GM12878 (cell line): ENCODE measurements around the gene OR2A42.
"Not testable (repeated sequence)": the region's sequence is repeated elsewhere in the genome, so short reads cannot be mapped to it uniquely, and the experiment has no call there.

ENCODE experiments used
- EP300 ChIP-seq, 2 experiments: fragments of 150-350 bp in 1 of 2; IDR thresholded peaks; 2 replicates each; pipeline ENCODE4 v1.6.1; 2011 to 2012; ENCODE audit warnings: low read depth in 2 of 2, low read length in 2 of 2, borderline replicate concordance in 1 of 2, improper control_type of control experiment in 1 of 2, inconsistent platforms in 1 of 2; ENCODE audit not compliant: control insufficient read depth in 1 of 2
- JUND ChIP-seq: IDR thresholded peaks from 2 replicates; pipeline ENCODE4 v1.6.1; 2012; ENCODE audit warnings: low read depth, mild to moderate bottlenecking, low read length, improper control_type of control experiment, moderate library complexity
- SIX5 ChIP-seq: IDR thresholded peaks from 2 replicates; pipeline ENCODE4 v1.6.1; 2011; ENCODE audit warnings: mild to moderate bottlenecking, low read depth, low read length, moderate library complexity; ENCODE audit not compliant: severe bottlenecking
- TF ChIP-seq, protein P1 (sequence below): IDR thresholded peaks from 2 replicates; pipeline ENCODE4 v1.6.1; 2012; ENCODE audit warnings: low read depth, low read length, improper control_type of control experiment
- TF ChIP-seq, protein P2 (sequence below): IDR thresholded peaks from 2 replicates; pipeline ENCODE4 v1.6.1; 2011; ENCODE audit warnings: mild to moderate bottlenecking, low read depth, low read length, moderate library complexity; ENCODE audit not compliant: insufficient replicate concordance
- TF ChIP-seq, protein P3 (sequence below), 3 experiments: IDR thresholded peaks in 2 of 3; conservative IDR thresholded peaks in 1 of 3; 2 replicates each; pipeline ENCODE4 v1.5.1; 2011; ENCODE audit warnings: low read depth in 3 of 3, low read length in 3 of 3, mild to moderate bottlenecking in 3 of 3, control low read depth in 2 of 3, moderate library complexity in 2 of 3, inconsistent platforms in 1 of 3, mixed read lengths in 1 of 3; ENCODE audit not compliant: control insufficient read depth in 2 of 3, insufficient read depth in 1 of 3; ENCODE audit errors: extremely low read depth in 1 of 3

DNA sequence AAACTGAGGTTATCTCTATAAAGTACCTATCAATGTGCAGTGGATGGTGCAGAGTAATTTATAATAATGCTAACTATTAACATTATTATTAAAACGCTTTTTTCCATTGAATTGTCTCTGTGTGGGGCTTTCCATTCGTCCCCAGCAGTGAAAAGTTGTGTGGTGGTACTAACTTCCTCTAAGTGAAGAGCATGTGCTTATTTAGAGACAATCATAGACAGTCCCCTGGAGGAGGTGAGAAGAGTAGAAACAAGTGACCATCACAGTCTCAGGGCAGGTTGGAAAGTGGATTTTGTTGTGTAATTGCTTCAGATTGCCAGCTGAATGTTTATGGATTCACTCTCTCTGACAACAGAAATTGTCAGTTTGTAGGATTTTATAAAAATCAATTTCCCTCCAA lies 8.4 kb downstream of the OR2A42 start:
- TF ChIP-seq SIX5; EP300 (IDR thresholded peaks at IDR 0.05; ENCODE audit: borderline replicate concordance in 1 of 2, control insufficient read depth in 1 of 2, low read depth in 2 of 2, low read length in 2 of 2); JUND: not testable (repeated sequence)
- TF ChIP-seq, protein P1, sequence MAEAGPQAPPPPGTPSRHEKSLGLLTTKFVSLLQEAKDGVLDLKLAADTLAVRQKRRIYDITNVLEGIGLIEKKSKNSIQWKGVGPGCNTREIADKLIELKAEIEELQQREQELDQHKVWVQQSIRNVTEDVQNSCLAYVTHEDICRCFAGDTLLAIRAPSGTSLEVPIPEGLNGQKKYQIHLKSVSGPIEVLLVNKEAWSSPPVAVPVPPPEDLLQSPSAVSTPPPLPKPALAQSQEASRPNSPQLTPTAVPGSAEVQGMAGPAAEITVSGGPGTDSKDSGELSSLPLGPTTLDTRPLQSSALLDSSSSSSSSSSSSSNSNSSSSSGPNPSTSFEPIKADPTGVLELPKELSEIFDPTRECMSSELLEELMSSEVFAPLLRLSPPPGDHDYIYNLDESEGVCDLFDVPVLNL = not testable (repeated sequence)
- TF ChIP-seq, protein P2, sequence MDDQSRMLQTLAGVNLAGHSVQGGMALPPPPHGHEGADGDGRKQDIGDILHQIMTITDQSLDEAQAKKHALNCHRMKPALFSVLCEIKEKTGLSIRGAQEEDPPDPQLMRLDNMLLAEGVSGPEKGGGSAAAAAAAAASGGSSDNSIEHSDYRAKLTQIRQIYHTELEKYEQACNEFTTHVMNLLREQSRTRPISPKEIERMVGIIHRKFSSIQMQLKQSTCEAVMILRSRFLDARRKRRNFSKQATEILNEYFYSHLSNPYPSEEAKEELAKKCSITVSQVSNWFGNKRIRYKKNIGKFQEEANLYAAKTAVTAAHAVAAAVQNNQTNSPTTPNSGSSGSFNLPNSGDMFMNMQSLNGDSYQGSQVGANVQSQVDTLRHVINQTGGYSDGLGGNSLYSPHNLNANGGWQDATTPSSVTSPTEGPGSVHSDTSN = not testable (repeated sequence)
- TF ChIP-seq, protein P3, sequence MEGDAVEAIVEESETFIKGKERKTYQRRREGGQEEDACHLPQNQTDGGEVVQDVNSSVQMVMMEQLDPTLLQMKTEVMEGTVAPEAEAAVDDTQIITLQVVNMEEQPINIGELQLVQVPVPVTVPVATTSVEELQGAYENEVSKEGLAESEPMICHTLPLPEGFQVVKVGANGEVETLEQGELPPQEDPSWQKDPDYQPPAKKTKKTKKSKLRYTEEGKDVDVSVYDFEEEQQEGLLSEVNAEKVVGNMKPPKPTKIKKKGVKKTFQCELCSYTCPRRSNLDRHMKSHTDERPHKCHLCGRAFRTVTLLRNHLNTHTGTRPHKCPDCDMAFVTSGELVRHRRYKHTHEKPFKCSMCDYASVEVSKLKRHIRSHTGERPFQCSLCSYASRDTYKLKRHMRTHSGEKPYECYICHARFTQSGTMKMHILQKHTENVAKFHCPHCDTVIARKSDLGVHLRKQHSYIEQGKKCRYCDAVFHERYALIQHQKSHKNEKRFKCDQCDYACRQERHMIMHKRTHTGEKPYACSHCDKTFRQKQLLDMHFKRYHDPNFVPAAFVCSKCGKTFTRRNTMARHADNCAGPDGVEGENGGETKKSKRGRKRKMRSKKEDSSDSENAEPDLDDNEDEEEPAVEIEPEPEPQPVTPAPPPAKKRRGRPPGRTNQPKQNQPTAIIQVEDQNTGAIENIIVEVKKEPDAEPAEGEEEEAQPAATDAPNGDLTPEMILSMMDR (IDR thresholded peaks at IDR 0.05 in 2 of 3, conservative IDR thresholded peaks at IDR 0.05 in 1 of 3; ENCODE audit: control insufficient read depth in 2 of 3, extremely low read depth in 1 of 3, insufficient read depth in 1 of 3, low read depth in 3 of 3, low read length in 3 of 3) = not testable (repeated sequence)
